Choroid plexus epithelial cell (primary cell): ENCODE results near the gene ITGA5.

Source experiments
- DNase-seq: peaks from one replicate; pipeline ENCODE4 v3.0.0-alpha.2; 2010; ENCODE audit warnings: low read depth
- H3K4me3 ChIP-seq: 2 replicates; pipeline ENCODE4 v1.5.1; 2011; ENCODE audit warnings: low read depth, mild to moderate bottlenecking, control low read depth, low read length, moderate library complexity
- CTCF ChIP-seq: conservative IDR thresholded peaks from 2 replicates; pipeline ENCODE4 v1.5.1; 2011; ENCODE audit warnings: low read depth, mild to moderate bottlenecking, control low read depth, inconsistent platforms, low read length, moderate library complexity

Gene ITGA5

GRCh38 chr12:54376596-54376995, 42.5 kb downstream of the ITGA5 start:
- no peak for TF ChIP-seq CTCF
- DNase-seq: no peak
- H3K4me3 ChIP-seq: no peak overlapping the region

- H3K4me3 ChIP-seq: no peak overlapping the region
- TF ChIP-seq CTCF: no peak
- DNase-seq: no peak
These were observed 43.8 kb downstream of the ITGA5 start for GRCh38 chr12:54375259-54375579.

- no peak overlapping the region for H3K4me3 ChIP-seq
These were observed 44.4 kb downstream of the ITGA5 start for GRCh38 chr12:54374562-54375258.

GRCh38 chr12:54373649-54374561, 45.2 kb downstream of the ITGA5 start:
- DNase-seq: no peak
- no peak for TF ChIP-seq CTCF
- H3K4me3 ChIP-seq: no peak overlapping the region

More at GRCh38 chr12:54374562-54375258, 44.4 kb downstream of the ITGA5 start:
- no peak for TF ChIP-seq CTCF
- no peak for DNase-seq

- no peak overlapping the region for H3K4me3 ChIP-seq
- TF ChIP-seq CTCF: no peak
These were observed 46.8 kb downstream of the ITGA5 start for GRCh38 chr12:54372113-54372806.

GRCh38 chr12:54371328-54372112, 47.5 kb downstream of the ITGA5 start:
- H3K4me3 ChIP-seq: no peak overlapping the region
- DNase-seq: no peak
- no peak for TF ChIP-seq CTCF

More at GRCh38 chr12:54372113-54372806, 46.8 kb downstream of the ITGA5 start:
- DNase-seq: no peak
